IMR-90 (cell line): ENCODE measurements around the gene PKP4. TPM values are rescaled to one million over a fixed set of nuclear protein-coding genes. Genes with fewer than 3 reads are reported as not detected.

Experiments
- ATAC-seq: fragments of 200-7000 bp; cut with Tn5 transposase; 2 replicates; pipeline ENCODE4 v1.9.1; 2020; ENCODE audit warnings: low read depth, mild to moderate bottlenecking, moderate library complexity
- BruUV-seq: library from RNA; stranded (reverse); fragments of 400-500 nt; replicated peaks from 2 replicates; lab custom pipeline; 2021; lab: Mats Ljungman, UMichigan
- CTCF ChIA-PET: fragments of 300-600 bp; formaldehyde crosslinking; extraction: SDS; loops from one replicate; lab custom pipeline; 2021; ENCODE audit warnings: antibody characterized with exemption; lab: Yijun Ruan, JAX
- POLR2A ChIA-PET: fragments of 300-600 bp; sonication (Branson Sonifier 250); formaldehyde crosslinking; loops from one replicate; lab custom pipeline; 2022; ENCODE audit warnings: antibody characterized with exemption; ENCODE audit not compliant: unreplicated experiment; lab: Charles Lee
- DNase-seq: peaks from one replicate; pipeline ENCODE4 v3.0.0; 2013
- H2AFZ ChIP-seq: replicated peaks from 2 replicates; pipeline ENCODE3; 2013; ENCODE audit warnings: low read length, mild to moderate bottlenecking; ENCODE audit not compliant: poor library complexity
- H2AK5ac ChIP-seq: 2 replicates; pipeline ENCODE4 v1.6.1; 2013; ENCODE audit warnings: low read depth, low read length, inconsistent platforms
- H2AK9ac ChIP-seq: replicated peaks from 2 replicates; pipeline ENCODE3; 2013; ENCODE audit warnings: mild to moderate bottlenecking, low read depth, low read length, moderate library complexity; ENCODE audit not compliant: poor library complexity
- H2BK120ac ChIP-seq: 2 replicates; pipeline ENCODE4 v1.6.1; 2013; ENCODE audit warnings: low read depth, low read length, inconsistent platforms
- H2BK15ac ChIP-seq: 3 replicates; pipeline ENCODE4 v1.6.1; 2013; ENCODE audit warnings: low read depth, low read length, inconsistent platforms
- H2BK20ac ChIP-seq: 2 replicates; pipeline ENCODE4 v1.6.1; 2013; ENCODE audit warnings: low read depth, mild to moderate bottlenecking, inconsistent platforms, low read length, moderate library complexity
- H2BK5ac ChIP-seq: 2 replicates; pipeline ENCODE4 v1.6.1; 2013; ENCODE audit warnings: mild to moderate bottlenecking, low read depth, low read length, inconsistent platforms; ENCODE audit not compliant: poor library complexity, severe bottlenecking
- H3K14ac ChIP-seq: replicated peaks from 2 replicates; pipeline ENCODE4 v1.6.1; 2013; ENCODE audit warnings: low read depth, low read length, inconsistent platforms
- H3K18ac ChIP-seq: 2 replicates; pipeline ENCODE4 v1.6.1; 2013; ENCODE audit warnings: low read depth, low read length, control low read depth
- H3K23ac ChIP-seq: 2 replicates; pipeline ENCODE4 v1.6.1; 2013; ENCODE audit warnings: low read depth, low read length, inconsistent platforms
- H3K27ac ChIP-seq: 2 replicates; pipeline ENCODE4 v1.5.1; 2013; ENCODE audit warnings: mild to moderate bottlenecking, control low read depth, low read length; ENCODE audit not compliant: insufficient read depth
- H3K27me3 ChIP-seq: 2 replicates; pipeline ENCODE4 v1.6.1; 2013; ENCODE audit warnings: low read length; ENCODE audit not compliant: control insufficient read depth, insufficient read depth
- H3K36me3 ChIP-seq: 2 replicates; pipeline ENCODE4 v1.6.1; 2013; ENCODE audit warnings: low read length, mixed read lengths; ENCODE audit not compliant: control insufficient read depth, insufficient read depth
- H3K4ac ChIP-seq: 2 replicates; pipeline ENCODE4 v1.6.1; 2013; ENCODE audit warnings: low read depth, low read length, inconsistent platforms
- H3K4me1 ChIP-seq: 2 replicates; pipeline ENCODE4 v1.6.1; 2013; ENCODE audit warnings: low read length, mixed read lengths; ENCODE audit not compliant: control insufficient read depth, insufficient read depth
- H3K4me2 ChIP-seq: 2 replicates; pipeline ENCODE4 v1.6.1; 2013; ENCODE audit warnings: low read depth, mild to moderate bottlenecking, control low read depth, low read length, moderate library complexity
- H3K4me3 ChIP-seq: 2 replicates; pipeline ENCODE4 v1.5.1; 2013; ENCODE audit warnings: low read depth, mild to moderate bottlenecking, control low read depth, low read length, moderate library complexity; ENCODE audit not compliant: insufficient read depth
- H3K56ac ChIP-seq: 2 replicates; pipeline ENCODE4 v1.6.1; 2013; ENCODE audit warnings: low read length, inconsistent platforms; ENCODE audit not compliant: insufficient read depth; ENCODE audit errors: extremely low read depth
- H3K79me1 ChIP-seq, 2 experiments: 2 replicates each; pipeline ENCODE4 v1.6.1; 2013; ENCODE audit warnings: low read length in 2 of 2, inconsistent platforms in 1 of 2, low read depth in 1 of 2
- H3K9ac ChIP-seq: 2 replicates; pipeline ENCODE4 v1.6.1; 2013; ENCODE audit warnings: low read depth, low read length, control low read depth
- H3K9me1 ChIP-seq: 2 replicates; pipeline ENCODE4 v1.6.1; 2013; ENCODE audit warnings: low read length, inconsistent platforms; ENCODE audit not compliant: insufficient read depth
- H3K9me3 ChIP-seq: 2 replicates; pipeline ENCODE4 v1.6.1; 2013; ENCODE audit warnings: low read length; ENCODE audit not compliant: control insufficient read depth, insufficient read depth
- H4K20me1 ChIP-seq: 2 replicates; pipeline ENCODE4 v1.6.1; 2013; ENCODE audit warnings: low read length, inconsistent platforms; ENCODE audit not compliant: insufficient read depth
- H4K5ac ChIP-seq: 2 replicates; pipeline ENCODE4 v1.6.1; 2013; ENCODE audit warnings: mild to moderate bottlenecking, low read depth, low read length, control low read depth
- H4K8ac ChIP-seq, 2 experiments: 2 replicates each; pipeline ENCODE4 v1.6.1; 2013; ENCODE audit warnings: low read depth in 2 of 2, low read length in 2 of 2, control low read depth in 1 of 2, inconsistent platforms in 1 of 2
- H4K91ac ChIP-seq: 2 replicates; pipeline ENCODE4 v1.6.1; 2013; ENCODE audit warnings: low read depth, low read length, inconsistent platforms; ENCODE audit not compliant: insufficient read depth
- CEBPB ChIP-seq: IDR thresholded peaks from 2 replicates; pipeline ENCODE4 v1.6.1; 2012; ENCODE audit warnings: low read depth, low read length, improper control_type of control experiment
- MAFK ChIP-seq: IDR thresholded peaks from 2 replicates; pipeline ENCODE4 v1.6.1; 2012; ENCODE audit warnings: low read depth, low read length, improper control_type of control experiment
- WGBS, 2 experiments: methylation state at CpG; one replicate each; pipeline versions ENCODE4 v1.1.5 to v1.1.7; 2013; ENCODE audit warnings: missing lambda C conversion rate in 2 of 2; ENCODE audit not compliant: insufficient read length in 1 of 2; ENCODE audit errors: extremely low coverage in 2 of 2; 5-methylcytosine and 5-hydroxymethylcytosine counted together
- dilution Hi-C: fragments of 300-500 bp; cut with HindIII; formaldehyde crosslinking; loops from one replicate; pipeline ENCODE4 v1.14.3; 2018; ENCODE audit warnings: low sequenced_read_pairs; ENCODE audit not compliant: unreplicated experiment
- in situ Hi-C: fragments of 300-500 bp; cut with MboI; formaldehyde crosslinking; loops from 3 replicates; pipeline ENCODE4 v1.14.3; 2019; ENCODE audit warnings: low sequenced_read_pairs, inconsistent platforms, mixed read lengths
- intact Hi-C: fragments of 100-400 bp; cut with micrococcal nuclease; formaldehyde crosslinking; loops from 2 replicates; pipeline ENCODE4 v1.10.0; 2022
- polyA plus RNA-seq, 3 experiments: library from polyadenylated mRNA; depleted of rRNA; stranded (reverse); fragments of >200 nt; gene quantifications; 2 replicates each; pipeline ENCODE4 v1.2.3, GENCODE V29; 2012; ENCODE audit warnings: low replicate concordance in 1 of 3
- total RNA-seq: library from RNA; depleted of rRNA; stranded (reverse); fragments of >200 nt; gene quantifications from 2 replicates; pipeline ENCODE4 v1.2.3, GENCODE V29; 2012

PKP4 gene
- total and polyA plus RNA-seq, 2 of the 4 experiments (the other 2 are of a cell fraction): 20.1 to 37.8 TPM

GRCh38 chr2:158553257-158553656 is 96.5 kb downstream of the PKP4 start:
- ATAC-seq (no peak), DNase-seq (no peak)
- Histone ChIP-seq H3K27ac (no peak overlapping the region), H3K4me3 (no peak overlapping the region), H3K79me1 (peaks cover 3 to 7% of the 10 kb centered on the region in 2 experiments; a peak in 2 of 4 replicates), H2AK5ac (no peak overlapping the region), H3K14ac (no peak overlapping the region), H3K27me3 (no peaks in the 10 kb centered on the region), H4K8ac (no peak overlapping the region), H3K23ac (no peak overlapping the region), H2BK15ac (no peak overlapping the region), H3K56ac (no peak overlapping the region), H4K5ac (no peak overlapping the region), H3K9ac (no peak overlapping the region), H2BK5ac (no peak overlapping the region), H2AK9ac (no peak overlapping the region), H2BK20ac (no peak overlapping the region), H2BK120ac (no peak overlapping the region), H3K9me1 (no peaks in the 10 kb centered on the region; the same call in 1 of the 2 replicates), H3K4me2 (no peak overlapping the region), H3K36me3 (peaks cover 1% of the 10 kb centered on the region; the same call in 1 of the 2 replicates), H3K9me3 (no peaks in the 10 kb centered on the region), H4K91ac (no peak overlapping the region), H3K4ac (no peak overlapping the region), H3K18ac (no peak overlapping the region), H3K4me1 (no peaks in the 10 kb centered on the region), H4K20me1 (no peaks in the 10 kb centered on the region), H2AFZ (no peak overlapping the region)
- intact Hi-C loops: no loop called here
- dilution Hi-C loops: no loop called here
- in situ Hi-C loops: no loop called here
- ChIA-PET POLR2A (no interaction called here), CTCF (no interaction called here)
- BruUV-seq: no TSS peak
- TF ChIP-seq MAFK (peak; percentile 88), CEBPB (no peak)
- 60% methylated on average over 1 of the region's 3 CpGs; no CpG with 5 or more reads in 1 of the 2 experiments for WGBS, 2 experiments
